Liver (tissue), 9 donors: ENCODE measurements around the gene SLC25A2. TPM values are rescaled to one million over a fixed set of nuclear protein-coding genes. Genes with fewer than 3 reads are reported as not detected.
"Not testable (repeated sequence)": the region's sequence is repeated elsewhere in the genome, so short reads cannot be mapped to it uniquely, and the experiment has no call there.

Experiments
- DNase-seq: peaks from one replicate; pipeline ENCODE4 v3.0.0-alpha.2; 2017; ENCODE audit warnings: low spot score
- H3K27ac ChIP-seq, 2 donors: one replicate each; pipeline ENCODE4 v1.7.0; 2013; ENCODE audit warnings: inconsistent platforms in 2 of 2, low read length in 2 of 2, control low read depth in 1 of 2, low read depth in 1 of 2, mild to moderate bottlenecking in 1 of 2
- H3K27me3 ChIP-seq, 4 donors: one replicate each; pipeline versions ENCODE4 v1.6.1 to v1.7.0; 2013; ENCODE audit warnings: low read length in 3 of 4, inconsistent platforms in 1 of 4, mild to moderate bottlenecking in 1 of 4, moderate library complexity in 1 of 4; ENCODE audit not compliant: control insufficient read depth in 4 of 4, insufficient read depth in 4 of 4
- H3K36me3 ChIP-seq, 4 donors: one replicate each; pipeline versions ENCODE4 v1.6.1 to v1.7.0; 2013; ENCODE audit warnings: low read length in 3 of 4, mild to moderate bottlenecking in 3 of 4, low read depth in 1 of 4, moderate library complexity in 1 of 4; ENCODE audit not compliant: control insufficient read depth in 4 of 4, insufficient read depth in 3 of 4
- H3K4me1 ChIP-seq, 4 donors: one replicate each; pipeline versions ENCODE4 v1.6.1 to v1.7.0; 2013; ENCODE audit warnings: low read length in 3 of 4, mild to moderate bottlenecking in 3 of 4, moderate library complexity in 1 of 4; ENCODE audit not compliant: control insufficient read depth in 4 of 4, insufficient read depth in 4 of 4
- H3K4me3 ChIP-seq, 3 donors: one replicate each; pipeline versions ENCODE4 v1.6.1 to v1.7.0; 2013; ENCODE audit warnings: low read length in 3 of 3, control low read depth in 1 of 3, low read depth in 1 of 3, mild to moderate bottlenecking in 1 of 3
- H3K9ac ChIP-seq, 2 donors: one replicate each; pipeline ENCODE4 v1.7.0; 2013; ENCODE audit warnings: low read length in 2 of 2, mild to moderate bottlenecking in 2 of 2, moderate library complexity in 2 of 2, control low read depth in 1 of 2, low read depth in 1 of 2
- H3K9me3 ChIP-seq, 4 donors: one replicate each; pipeline versions ENCODE4 v1.6.1 to v1.7.0; 2013; ENCODE audit warnings: low read length in 3 of 4; ENCODE audit not compliant: control insufficient read depth in 4 of 4
- EGR1 ChIP-seq, 2 donors: IDR thresholded peaks; 2 replicates each; pipeline ENCODE4 v1.6.1; 2016 to 2018; ENCODE audit warnings: antibody characterized with exemption in 2 of 2, low read depth in 2 of 2
- FOXA2 ChIP-seq: IDR thresholded peaks from 2 replicates; pipeline ENCODE4 v1.6.1; 2016; ENCODE audit warnings: antibody characterized with exemption
- GABPA ChIP-seq, 2 donors: IDR thresholded peaks in 1 of 2; conservative IDR thresholded peaks in 1 of 2; 2 replicates each; pipeline ENCODE4 v1.6.1; 2016; ENCODE audit warnings: antibody characterized with exemption in 2 of 2, mild to moderate bottlenecking in 1 of 2, moderate library complexity in 1 of 2
- HNF4A ChIP-seq, 2 donors: conservative IDR thresholded peaks; 2 replicates each; pipeline ENCODE4 v1.6.1; 2016; ENCODE audit warnings: antibody characterized with exemption in 2 of 2, mild to moderate bottlenecking in 2 of 2
- HNF4G ChIP-seq: IDR thresholded peaks from 2 replicates; pipeline ENCODE4 v1.6.1; 2016; ENCODE audit warnings: antibody characterized with exemption
- NR2F2 ChIP-seq: IDR thresholded peaks from 2 replicates; pipeline ENCODE4 v1.6.1; 2016; ENCODE audit warnings: antibody characterized with exemption
- RAD21 ChIP-seq, 2 donors: IDR thresholded peaks; 2 replicates each; pipeline ENCODE4 v1.6.1; 2016; ENCODE audit warnings: antibody characterized with exemption in 2 of 2, mild to moderate bottlenecking in 2 of 2
- RXRA ChIP-seq, 2 donors: IDR thresholded peaks; 2 replicates each; pipeline ENCODE4 v1.6.1; 2017 to 2018; ENCODE audit warnings: antibody characterized with exemption in 2 of 2, mild to moderate bottlenecking in 1 of 2
- SP1 ChIP-seq: IDR thresholded peaks from 2 replicates; pipeline ENCODE4 v1.6.1; 2018; ENCODE audit warnings: antibody characterized with exemption, mild to moderate bottlenecking
- TAF1 ChIP-seq: conservative IDR thresholded peaks from 2 replicates; pipeline ENCODE4 v1.6.1; 2016; ENCODE audit warnings: antibody characterized with exemption, mild to moderate bottlenecking
- YY1 ChIP-seq: IDR thresholded peaks from 2 replicates; pipeline ENCODE4 v1.6.1; 2016; ENCODE audit warnings: antibody characterized with exemption, mild to moderate bottlenecking
- WGBS: extraction: QIAGEN DNeasy Blood & Tissue Kit; methylation state at CpG from one replicate; pipeline ENCODE4 v1.1.7; 2013; 5-methylcytosine and 5-hydroxymethylcytosine counted together
- polyA plus RNA-seq, 2 donors: library from polyadenylated mRNA; stranded (reverse) in 1 of 2; unstranded in 1 of 2; fragments of 200-250 nt in 1 of 2; fragments of >200 nt in 1 of 2; fragmentation: Nextera tagmentation in 1 of 2; extraction: Ambion mirVana in 1 of 2; gene quantifications; one replicate each; pipeline versions ENCODE4 v1.2.1 to v1.2.3, GENCODE V29; 2013 to 2015
- total RNA-seq, 2 donors: library from RNA; depleted of rRNA; stranded (reverse); fragments of >200 nt; gene quantifications; one replicate each; pipeline ENCODE4 v1.2.3, GENCODE V29; 2014
- TF ChIP-seq, protein P1 (sequence below): fragments of 150-350 bp; IDR thresholded peaks from 2 replicates; pipeline ENCODE4 v1.5.1; 2017; ENCODE audit warnings: improper control_type of control experiment, low read depth, low read length; ENCODE audit not compliant: missing input control
- TF ChIP-seq, protein P2 (sequence below): IDR thresholded peaks from 2 replicates; pipeline ENCODE4 v1.6.1; 2016; ENCODE audit warnings: antibody characterized with exemption
- TF ChIP-seq, protein P3 (sequence below): IDR thresholded peaks from 2 replicates; pipeline ENCODE4 v1.6.1; 2016; ENCODE audit warnings: antibody characterized with exemption, mild to moderate bottlenecking
- TF ChIP-seq, protein P4 (sequence below): IDR thresholded peaks from 2 replicates; pipeline ENCODE4 v1.6.1; 2016; ENCODE audit warnings: antibody characterized with exemption
- donor health status: healthy.
- donor health status: healthy.
- donor health status: healthy.
- donor health status: healthy.
- donor health status: healthy.

SLC25A2 gene
- total and polyA plus RNA-seq, 4 donors, result 0.19 to 0.42 TPM; not detected in 2

DNA sequence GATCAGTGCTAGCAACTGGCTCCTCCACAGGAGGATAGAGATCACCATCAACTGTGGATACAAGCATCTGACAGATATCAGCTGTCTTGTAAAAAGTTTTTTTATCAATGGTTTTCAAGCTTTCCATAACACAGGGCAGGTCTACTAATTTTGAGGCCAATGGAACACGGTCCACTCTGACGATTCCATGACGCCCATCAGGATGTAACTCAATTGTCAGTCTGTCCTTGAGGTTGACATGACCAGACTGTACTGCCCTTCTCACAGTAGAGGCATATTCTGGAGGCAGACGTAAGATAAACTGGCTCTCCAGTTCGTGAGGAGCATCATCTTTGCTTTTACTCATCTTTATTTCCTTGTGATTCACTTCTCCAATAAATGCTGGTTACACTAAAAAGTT lies 15.8 kb upstream of the SLC25A2 start:
- Histone ChIP-seq H3K9me3 (peaks cover 32 to 60% (median 40%) of the 10 kb centered on the region in 4 donors), H3K36me3 (peaks cover 0 to 25% (median 21%) of the 10 kb centered on the region in 4 donors), H3K9ac (no peak overlapping the region), H3K4me1 (peaks cover 0 to 17% (median 4%) of the 10 kb centered on the region in 4 donors), H3K27ac (no peak overlapping the region), H3K27me3 (no peaks in the 10 kb centered on the region), H3K4me3 (peak overlapping the region; percentile 66 to 97 (median 96))
- WGBS, result 81% methylated on average over 5 of the region's 5 CpGs
- TF ChIP-seq SP1 (no peak), GABPA (IDR thresholded peaks at IDR 0.05 in 1 of 2, conservative IDR thresholded peaks at IDR 0.05 in 1 of 2) (no peak), HNF4A (conservative IDR thresholded peaks at IDR 0.05) (no peak), NR2F2 (no peak), HNF4G (no peak), TAF1 (no peak), RXRA (IDR thresholded peaks at IDR 0.05) (no peak), FOXA2 (no peak)
- TF ChIP-seq, protein P1, sequence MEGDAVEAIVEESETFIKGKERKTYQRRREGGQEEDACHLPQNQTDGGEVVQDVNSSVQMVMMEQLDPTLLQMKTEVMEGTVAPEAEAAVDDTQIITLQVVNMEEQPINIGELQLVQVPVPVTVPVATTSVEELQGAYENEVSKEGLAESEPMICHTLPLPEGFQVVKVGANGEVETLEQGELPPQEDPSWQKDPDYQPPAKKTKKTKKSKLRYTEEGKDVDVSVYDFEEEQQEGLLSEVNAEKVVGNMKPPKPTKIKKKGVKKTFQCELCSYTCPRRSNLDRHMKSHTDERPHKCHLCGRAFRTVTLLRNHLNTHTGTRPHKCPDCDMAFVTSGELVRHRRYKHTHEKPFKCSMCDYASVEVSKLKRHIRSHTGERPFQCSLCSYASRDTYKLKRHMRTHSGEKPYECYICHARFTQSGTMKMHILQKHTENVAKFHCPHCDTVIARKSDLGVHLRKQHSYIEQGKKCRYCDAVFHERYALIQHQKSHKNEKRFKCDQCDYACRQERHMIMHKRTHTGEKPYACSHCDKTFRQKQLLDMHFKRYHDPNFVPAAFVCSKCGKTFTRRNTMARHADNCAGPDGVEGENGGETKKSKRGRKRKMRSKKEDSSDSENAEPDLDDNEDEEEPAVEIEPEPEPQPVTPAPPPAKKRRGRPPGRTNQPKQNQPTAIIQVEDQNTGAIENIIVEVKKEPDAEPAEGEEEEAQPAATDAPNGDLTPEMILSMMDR, result no peak
- TF ChIP-seq, protein P2, sequence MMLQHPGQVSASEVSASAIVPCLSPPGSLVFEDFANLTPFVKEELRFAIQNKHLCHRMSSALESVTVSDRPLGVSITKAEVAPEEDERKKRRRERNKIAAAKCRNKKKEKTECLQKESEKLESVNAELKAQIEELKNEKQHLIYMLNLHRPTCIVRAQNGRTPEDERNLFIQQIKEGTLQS, result no peak
- TF ChIP-seq, protein P3, sequence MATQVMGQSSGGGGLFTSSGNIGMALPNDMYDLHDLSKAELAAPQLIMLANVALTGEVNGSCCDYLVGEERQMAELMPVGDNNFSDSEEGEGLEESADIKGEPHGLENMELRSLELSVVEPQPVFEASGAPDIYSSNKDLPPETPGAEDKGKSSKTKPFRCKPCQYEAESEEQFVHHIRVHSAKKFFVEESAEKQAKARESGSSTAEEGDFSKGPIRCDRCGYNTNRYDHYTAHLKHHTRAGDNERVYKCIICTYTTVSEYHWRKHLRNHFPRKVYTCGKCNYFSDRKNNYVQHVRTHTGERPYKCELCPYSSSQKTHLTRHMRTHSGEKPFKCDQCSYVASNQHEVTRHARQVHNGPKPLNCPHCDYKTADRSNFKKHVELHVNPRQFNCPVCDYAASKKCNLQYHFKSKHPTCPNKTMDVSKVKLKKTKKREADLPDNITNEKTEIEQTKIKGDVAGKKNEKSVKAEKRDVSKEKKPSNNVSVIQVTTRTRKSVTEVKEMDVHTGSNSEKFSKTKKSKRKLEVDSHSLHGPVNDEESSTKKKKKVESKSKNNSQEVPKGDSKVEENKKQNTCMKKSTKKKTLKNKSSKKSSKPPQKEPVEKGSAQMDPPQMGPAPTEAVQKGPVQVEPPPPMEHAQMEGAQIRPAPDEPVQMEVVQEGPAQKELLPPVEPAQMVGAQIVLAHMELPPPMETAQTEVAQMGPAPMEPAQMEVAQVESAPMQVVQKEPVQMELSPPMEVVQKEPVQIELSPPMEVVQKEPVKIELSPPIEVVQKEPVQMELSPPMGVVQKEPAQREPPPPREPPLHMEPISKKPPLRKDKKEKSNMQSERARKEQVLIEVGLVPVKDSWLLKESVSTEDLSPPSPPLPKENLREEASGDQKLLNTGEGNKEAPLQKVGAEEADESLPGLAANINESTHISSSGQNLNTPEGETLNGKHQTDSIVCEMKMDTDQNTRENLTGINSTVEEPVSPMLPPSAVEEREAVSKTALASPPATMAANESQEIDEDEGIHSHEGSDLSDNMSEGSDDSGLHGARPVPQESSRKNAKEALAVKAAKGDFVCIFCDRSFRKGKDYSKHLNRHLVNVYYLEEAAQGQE, result no peak
- TF ChIP-seq, protein P4, sequence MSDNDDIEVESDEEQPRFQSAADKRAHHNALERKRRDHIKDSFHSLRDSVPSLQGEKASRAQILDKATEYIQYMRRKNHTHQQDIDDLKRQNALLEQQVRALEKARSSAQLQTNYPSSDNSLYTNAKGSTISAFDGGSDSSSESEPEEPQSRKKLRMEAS, result no peak
- DNase-seq, result no peak

DNA sequence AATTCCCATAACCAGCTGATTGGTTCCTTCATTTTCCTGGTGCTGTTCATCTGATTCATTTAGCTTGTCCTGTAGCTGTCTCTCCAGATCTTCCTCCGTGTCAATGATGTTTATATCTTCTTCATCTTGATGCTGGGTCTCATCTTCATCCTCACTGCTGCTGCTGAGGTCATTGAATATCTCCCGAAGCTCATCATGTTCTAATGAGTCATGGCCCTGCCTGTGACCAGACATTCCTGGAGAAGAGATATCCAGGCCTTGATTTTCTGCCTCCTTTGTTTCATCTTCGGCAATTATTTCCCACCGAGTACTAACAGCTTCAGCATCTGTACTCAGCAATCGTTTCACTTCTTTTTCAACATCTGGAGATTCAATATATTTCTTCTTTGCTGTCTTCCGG lies 15.4 kb upstream of the SLC25A2 start:
- Histone ChIP-seq H3K27ac (no peak overlapping the region), H3K36me3 (peaks cover 0 to 25% (median 21%) of the 10 kb centered on the region in 4 donors), H3K4me3 (peak overlapping the region in 2 of 3 donors; percentile 96 to 97), H3K9ac (no peak overlapping the region), H3K4me1 (peaks cover 0 to 17% (median 4%) of the 10 kb centered on the region in 4 donors), H3K9me3 (peaks cover 32 to 62% (median 40%) of the 10 kb centered on the region in 4 donors), H3K27me3 (no peaks in the 10 kb centered on the region)
- WGBS, result 98% methylated on average over 6 of the region's 6 CpGs
- TF ChIP-seq NR2F2 (no peak), YY1 (no peak), RAD21 (IDR thresholded peaks at IDR 0.05) (no peak), EGR1 (IDR thresholded peaks at IDR 0.05; ENCODE audit: low read depth in 2 of 2) (no peak), FOXA2 (no peak), HNF4A (conservative IDR thresholded peaks at IDR 0.05) (no peak)
- TF ChIP-seq, protein P3, result no peak
- DNase-seq, result no peak

DNA sequence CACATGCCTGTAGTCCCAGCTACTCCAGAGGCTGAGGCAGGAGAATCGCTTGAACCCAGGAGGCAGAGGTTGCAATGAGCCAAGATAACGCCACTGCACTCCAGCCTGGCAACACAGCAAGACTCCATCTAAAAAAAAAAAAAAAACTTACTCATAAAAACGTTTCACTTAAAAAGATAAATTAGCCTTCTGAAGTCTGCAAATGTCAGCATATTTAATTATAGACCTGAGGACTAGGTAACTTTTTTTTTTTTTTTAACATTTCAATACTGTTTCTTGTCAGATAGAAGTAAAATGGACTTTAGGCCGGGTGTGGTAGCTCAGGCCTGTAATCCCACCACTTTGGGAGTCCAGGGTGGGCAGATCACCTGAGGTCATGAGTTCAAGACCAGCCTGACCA lies 13.1 kb upstream of the SLC25A2 start:
- DNase-seq, H3K27ac ChIP-seq, H3K27me3 ChIP-seq, H3K4me3 ChIP-seq, H3K9ac ChIP-seq: not testable (repeated sequence)
- WGBS, result 90% methylated on average over 4 of the region's 4 CpGs
- Histone ChIP-seq H3K36me3 (peaks cover 0 to 32% (median 22%) of the 10 kb centered on the region in 4 donors), H3K9me3 (peaks cover 41 to 78% (median 52%) of the 10 kb centered on the region in 4 donors), H3K4me1 (peaks cover 0 to 17% (median 4%) of the 10 kb centered on the region in 4 donors)
